Esophagus muscularis mucosa (tissue), 4 donors: ENCODE results near the gene ATIC.

ENCODE experiments used
- CTCF ChIP-seq, 3 experiments: fragments of 200-600 bp in 2 of 3; fragments of 450-650 bp in 1 of 3; sonication (generic) in 2 of 3; IDR thresholded peaks; one replicate each; pipeline ENCODE4 v1.5.1; 2017 to 2019; ENCODE audit warnings: antibody characterized with exemption in 3 of 3, mild to moderate bottlenecking in 2 of 3, moderate library complexity in 1 of 3
- EP300 ChIP-seq: sonication (generic); formaldehyde crosslinking; IDR thresholded peaks from one replicate; pipeline ENCODE4 v1.6.1; 2017; ENCODE audit warnings: antibody characterized with exemption
- POLR2A ChIP-seq: fragments of 450-650 bp; IDR thresholded peaks from one replicate; pipeline ENCODE4 v1.6.1; 2017; ENCODE audit warnings: antibody characterized with exemption, moderate library complexity, mild to moderate bottlenecking, low read depth

- TF ChIP-seq CTCF (IDR thresholded peaks at IDR 0.05) = no peak
- no peak for TF ChIP-seq EP300
- TF ChIP-seq POLR2A = no peak
These were observed 56.0 kb downstream of the ATIC start for GRCh38 chr2:215367662-215368492.
